ENCODE data around the gene CARNS1. TPM values are rescaled to one million over a fixed set of nuclear protein-coding genes. Genes with fewer than 3 reads are reported as not detected.
A peak's percentile ranks its signal among the peaks of the same experiment; 100 is the strongest.

Gene CARNS1
- total RNA-seq, 6 experiments from 2014 or later: 0.05 to 0.14 (median 0.06) TPM; not detected in 1

DNA sequence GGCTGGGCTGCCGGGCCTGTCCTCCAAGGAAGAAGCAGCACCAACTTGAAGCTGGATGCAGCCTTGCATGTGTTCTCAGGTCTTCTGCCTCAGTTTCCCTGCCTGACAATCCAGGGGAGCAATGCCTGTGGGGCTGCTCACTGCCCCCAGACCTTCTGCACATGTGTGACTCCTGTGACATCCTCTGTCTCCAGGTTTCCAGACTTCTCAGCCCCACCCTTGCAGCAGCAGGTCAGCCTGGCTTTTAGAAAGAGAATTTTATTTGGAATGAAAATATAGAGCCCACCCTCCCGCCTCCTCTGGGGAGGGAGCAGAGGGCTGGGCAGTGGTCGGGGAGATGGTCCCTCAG is 22.3 kb downstream of the CARNS1 start:
- Mint-ChIP-seq H3K36me3 (ENCODE audit: low read depth) (no peaks in the 10 kb centered on the region; the same call in 1 of the 2 replicates), H3K9me3 (no peaks in the 10 kb centered on the region), H3K4me1 (ENCODE audit: low read depth) (peaks cover 10% of the 10 kb centered on the region; the same call in 1 of the 2 replicates), H3K27ac (no peak overlapping the region), H3K4me3 (no peak overlapping the region), H3K27me3 (ENCODE audit: insufficient read depth) (peaks cover 9% of the 10 kb centered on the region; the same call in 1 of the 2 replicates)
- TF ChIP-seq, protein P1, sequence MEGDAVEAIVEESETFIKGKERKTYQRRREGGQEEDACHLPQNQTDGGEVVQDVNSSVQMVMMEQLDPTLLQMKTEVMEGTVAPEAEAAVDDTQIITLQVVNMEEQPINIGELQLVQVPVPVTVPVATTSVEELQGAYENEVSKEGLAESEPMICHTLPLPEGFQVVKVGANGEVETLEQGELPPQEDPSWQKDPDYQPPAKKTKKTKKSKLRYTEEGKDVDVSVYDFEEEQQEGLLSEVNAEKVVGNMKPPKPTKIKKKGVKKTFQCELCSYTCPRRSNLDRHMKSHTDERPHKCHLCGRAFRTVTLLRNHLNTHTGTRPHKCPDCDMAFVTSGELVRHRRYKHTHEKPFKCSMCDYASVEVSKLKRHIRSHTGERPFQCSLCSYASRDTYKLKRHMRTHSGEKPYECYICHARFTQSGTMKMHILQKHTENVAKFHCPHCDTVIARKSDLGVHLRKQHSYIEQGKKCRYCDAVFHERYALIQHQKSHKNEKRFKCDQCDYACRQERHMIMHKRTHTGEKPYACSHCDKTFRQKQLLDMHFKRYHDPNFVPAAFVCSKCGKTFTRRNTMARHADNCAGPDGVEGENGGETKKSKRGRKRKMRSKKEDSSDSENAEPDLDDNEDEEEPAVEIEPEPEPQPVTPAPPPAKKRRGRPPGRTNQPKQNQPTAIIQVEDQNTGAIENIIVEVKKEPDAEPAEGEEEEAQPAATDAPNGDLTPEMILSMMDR (IDR thresholded peaks at IDR 0.05): no peak
- DNase-seq: no peak

DNA sequence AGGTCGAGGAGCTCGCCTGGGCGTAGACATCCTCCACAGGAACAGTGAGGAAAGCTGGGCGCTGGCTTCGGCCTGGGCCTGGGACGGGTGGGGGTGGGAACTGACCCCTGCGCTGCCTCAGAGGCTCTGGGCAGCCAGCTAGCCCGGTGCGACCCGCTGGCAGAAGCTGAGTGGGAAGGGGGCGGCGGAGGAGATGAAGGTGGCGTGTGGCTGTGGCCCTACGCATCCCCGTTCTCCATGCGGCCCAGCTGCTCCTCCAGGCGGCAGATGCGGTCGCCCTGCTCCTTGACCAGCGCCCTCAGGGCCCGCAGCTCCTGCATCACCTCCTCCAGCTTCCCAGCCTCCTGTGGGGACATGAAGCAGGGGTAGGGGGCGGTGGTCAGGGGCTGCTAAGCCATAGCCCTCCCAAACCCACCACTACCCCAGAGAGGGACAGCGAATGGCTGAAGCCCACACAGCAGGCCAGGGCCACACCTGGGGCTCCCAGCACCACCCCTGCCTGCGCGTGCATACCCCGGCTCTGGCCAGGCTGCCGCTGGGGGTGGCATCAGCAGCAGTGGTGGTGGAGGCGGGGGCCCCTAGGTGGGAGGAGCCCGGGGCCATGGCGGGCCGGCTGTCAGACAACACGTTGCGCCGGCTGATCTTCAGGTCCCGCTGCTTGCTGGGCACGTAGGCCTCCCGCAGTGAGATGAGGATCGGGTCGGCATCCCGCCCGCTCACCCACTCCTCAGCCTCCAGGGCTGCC is 22.9 kb downstream of the CARNS1 start:
- H3K4me3 Mint-ChIP-seq: no peak overlapping the region
- DNase-seq: no peak
- peaks cover 10% of the 10 kb centered on the region; the same call in 1 of the 2 replicates for H3K4me1 Mint-ChIP-seq (ENCODE audit: low read depth)
- no peaks in the 10 kb centered on the region for H3K9me3 Mint-ChIP-seq
- H3K27ac Mint-ChIP-seq: no peak overlapping the region
- TF ChIP-seq, protein P1 (IDR thresholded peaks at IDR 0.05): no peak
- peaks cover 9% of the 10 kb centered on the region; the same call in 1 of the 2 replicates for H3K27me3 Mint-ChIP-seq (ENCODE audit: insufficient read depth)
- no peaks in the 10 kb centered on the region; the same call in 1 of the 2 replicates for H3K36me3 Mint-ChIP-seq (ENCODE audit: low read depth)

DNA sequence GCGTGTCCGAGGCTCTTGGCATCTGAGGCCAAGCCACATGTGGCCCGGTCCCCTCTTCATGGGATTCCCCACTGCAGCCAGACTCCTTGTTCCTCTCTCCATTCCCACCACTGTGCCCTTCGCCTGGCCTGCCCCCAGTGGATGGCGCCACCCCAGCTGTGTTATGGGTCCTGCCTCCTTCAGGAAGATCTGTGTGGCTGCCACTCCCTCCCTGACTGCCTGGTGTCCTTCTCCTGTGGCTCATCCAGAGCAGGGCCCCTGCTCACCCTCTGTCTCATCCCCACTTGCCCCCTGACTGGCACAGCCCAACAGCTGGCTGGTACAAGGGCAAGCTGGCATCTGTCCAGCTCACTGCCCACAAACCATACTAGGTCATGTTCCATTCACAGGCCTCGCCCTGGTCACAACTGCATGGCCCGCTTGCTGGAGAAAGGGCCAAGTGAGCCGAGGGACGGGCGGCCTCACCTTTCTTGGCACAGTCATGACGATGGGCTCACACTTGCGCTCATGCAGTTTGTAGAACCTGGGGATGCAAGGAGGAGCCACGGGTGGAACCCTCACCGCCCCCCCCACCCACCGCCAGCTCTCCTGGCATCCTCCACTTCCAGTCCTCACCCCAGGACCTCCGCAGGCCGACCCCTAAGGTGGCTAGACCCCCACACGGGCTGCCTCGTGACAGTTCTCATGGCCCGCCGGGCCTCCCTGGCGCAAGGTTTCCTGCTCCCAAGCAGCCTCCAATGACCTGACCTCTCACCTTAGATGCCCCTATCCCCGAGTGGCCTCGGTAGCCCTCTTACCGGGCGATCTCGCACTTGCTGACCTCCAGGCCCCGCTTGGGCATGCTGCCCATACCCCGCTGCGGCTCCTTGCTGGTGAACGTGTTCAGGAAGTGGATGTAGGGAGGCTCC is 24.1 kb downstream of the CARNS1 start:
- TF ChIP-seq, protein P1 (IDR thresholded peaks at IDR 0.05): peak; percentile 63
- no peaks in the 10 kb centered on the region for H3K9me3 Mint-ChIP-seq
- H3K4me1 Mint-ChIP-seq (ENCODE audit: low read depth): peaks cover 10% of the 10 kb centered on the region; the same call in 1 of the 2 replicates
- no peak overlapping the region for H3K27ac Mint-ChIP-seq
- H3K4me3 Mint-ChIP-seq: no peak overlapping the region
- no peaks in the 10 kb centered on the region; the same call in 1 of the 2 replicates for H3K36me3 Mint-ChIP-seq (ENCODE audit: low read depth)
- DNase-seq: peak; percentile 16
- peaks cover 9% of the 10 kb centered on the region; the same call in 1 of the 2 replicates for H3K27me3 Mint-ChIP-seq (ENCODE audit: insufficient read depth)

DNA sequence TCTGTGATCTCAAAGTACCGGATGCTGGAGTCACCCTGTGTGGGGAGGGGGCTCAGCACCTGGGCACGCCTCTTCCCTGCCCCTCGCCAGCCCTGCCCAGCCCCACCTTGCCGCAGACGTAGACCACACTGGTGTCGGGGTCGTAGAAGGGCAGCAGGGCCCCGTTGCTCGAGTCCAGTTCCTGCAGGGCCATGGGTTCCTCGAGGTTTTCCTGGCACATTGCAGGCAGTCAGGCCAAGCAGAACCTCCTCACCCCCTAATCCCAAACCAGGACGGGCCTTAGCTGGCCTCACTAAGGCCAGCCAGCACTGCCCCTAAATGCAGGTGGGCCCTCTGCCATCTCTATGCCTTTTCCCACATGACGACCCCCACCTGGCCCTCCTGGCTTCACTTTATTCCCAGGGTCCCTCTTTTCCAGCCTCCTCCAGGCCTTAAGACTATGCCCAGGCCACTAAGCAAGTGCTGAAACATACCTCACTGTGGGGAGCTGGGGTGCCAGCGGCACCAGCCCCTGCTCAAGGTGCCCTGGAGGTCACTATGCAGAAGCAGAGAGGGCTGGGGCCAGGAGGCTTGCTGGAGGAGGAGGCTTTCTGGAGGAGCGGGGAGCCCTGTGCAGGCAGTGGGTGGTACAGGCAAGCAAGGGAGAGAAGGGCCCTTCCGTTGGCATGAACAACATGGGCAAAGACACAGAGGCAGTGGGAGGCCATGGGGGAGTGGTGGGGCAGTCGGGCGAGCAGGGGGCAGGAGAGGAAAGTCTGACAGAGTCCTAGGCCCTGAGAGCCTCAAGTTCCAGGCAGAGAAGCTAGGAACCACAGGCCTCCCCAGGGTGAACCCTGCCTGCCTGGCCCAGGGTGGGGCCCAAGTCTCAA is 25.0 kb downstream of the CARNS1 start:
- H3K27me3 Mint-ChIP-seq (ENCODE audit: insufficient read depth): peaks cover 8% of the 10 kb centered on the region; the same call in 1 of the 2 replicates
- no peaks in the 10 kb centered on the region; the same call in 1 of the 2 replicates for H3K36me3 Mint-ChIP-seq (ENCODE audit: low read depth)
- H3K27ac Mint-ChIP-seq: no peak overlapping the region
- DNase-seq: no peak
- TF ChIP-seq, protein P1 (IDR thresholded peaks at IDR 0.05): no peak
- H3K4me3 Mint-ChIP-seq: no peak overlapping the region
- H3K9me3 Mint-ChIP-seq: no peaks in the 10 kb centered on the region
- peaks cover 10% of the 10 kb centered on the region; the same call in 1 of the 2 replicates for H3K4me1 Mint-ChIP-seq (ENCODE audit: low read depth)
